ENCODE measurements around the gene ARHGAP15.

The ARHGAP15 gene

DNA sequence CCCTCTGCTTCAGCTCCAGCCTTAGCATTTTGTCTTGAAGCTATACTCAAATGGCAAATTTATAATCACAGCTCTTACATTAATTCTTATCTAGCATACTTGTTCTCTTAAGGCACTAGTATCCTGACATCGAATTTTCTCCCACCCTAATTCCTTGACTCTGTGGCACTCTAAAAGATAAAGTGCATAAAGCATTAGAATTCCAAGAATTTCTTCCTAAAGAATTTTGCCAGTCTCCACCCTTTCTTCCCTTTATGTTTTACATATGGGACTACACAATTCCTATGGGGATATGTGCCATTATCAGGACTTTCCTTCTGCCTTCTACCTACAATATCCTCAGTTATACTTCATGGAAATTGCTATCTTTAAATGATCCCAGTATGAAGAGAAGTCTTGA is 560.3 kb downstream of the ARHGAP15 start:
- no peak for DNase-seq (ENCODE audit: low read depth in 2 of 2)

DNA sequence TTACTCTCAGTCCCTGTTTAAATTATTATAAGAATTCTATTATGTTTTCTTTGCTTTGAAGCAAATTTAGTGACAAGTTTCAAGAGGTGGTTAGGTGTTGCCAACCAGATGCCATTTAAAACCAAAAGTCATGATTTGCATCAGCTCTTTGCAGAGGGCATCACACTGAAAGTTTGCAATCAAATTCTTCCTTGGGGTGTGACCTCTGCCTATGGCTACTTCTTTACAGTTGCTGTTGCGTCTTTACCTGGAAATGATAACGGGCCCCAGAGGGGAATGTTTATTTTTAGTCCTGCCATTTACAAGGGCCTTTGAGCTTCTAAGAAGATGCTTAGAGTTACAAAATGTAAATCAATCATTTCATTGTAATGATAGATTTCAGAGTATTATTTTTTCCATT is 561.0 kb downstream of the ARHGAP15 start:
- no peak for DNase-seq (ENCODE audit: low read depth in 2 of 2)

DNA sequence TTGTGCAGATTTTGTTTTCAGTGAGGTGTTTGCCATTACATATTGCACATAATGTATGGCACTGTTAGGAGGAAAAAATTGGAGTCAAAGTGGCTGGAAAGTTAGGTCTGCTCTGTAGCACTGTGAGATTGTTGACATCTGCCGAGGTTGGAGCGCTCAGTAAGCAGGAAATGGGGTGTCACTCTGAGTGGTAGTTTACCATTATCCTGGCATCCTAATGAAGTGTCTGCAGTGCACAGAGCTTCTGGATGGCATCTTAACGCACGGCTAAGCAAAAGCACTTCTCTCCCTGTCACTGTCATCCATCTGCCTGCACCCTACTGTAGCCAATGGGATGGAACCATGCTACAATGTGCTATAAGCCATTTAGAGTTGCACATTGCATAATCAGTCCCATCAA is 561.9 kb downstream of the ARHGAP15 start:
- DNase-seq (ENCODE audit: low read depth in 2 of 2), result no peak

DNA sequence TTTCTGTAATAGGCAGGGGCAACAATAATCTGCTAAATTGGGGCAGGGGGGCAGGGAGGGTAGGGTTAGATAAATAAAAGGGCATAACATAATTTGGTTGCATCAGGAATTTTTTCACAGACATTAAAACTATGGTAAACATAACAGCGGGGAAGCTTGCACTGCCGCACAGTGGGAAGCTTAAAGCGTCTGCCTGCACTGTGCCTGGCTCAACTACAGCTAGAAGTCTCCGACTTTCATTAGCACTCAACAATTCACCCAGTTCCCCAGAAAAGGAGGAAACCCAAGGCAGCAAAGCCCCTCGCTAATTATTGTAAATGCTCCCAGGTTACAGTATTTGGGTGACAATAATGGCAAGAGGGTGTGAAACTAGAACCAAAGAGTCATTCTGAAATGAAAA is 562.9 kb downstream of the ARHGAP15 start:
- no peak for DNase-seq (ENCODE audit: low read depth in 2 of 2)

DNA sequence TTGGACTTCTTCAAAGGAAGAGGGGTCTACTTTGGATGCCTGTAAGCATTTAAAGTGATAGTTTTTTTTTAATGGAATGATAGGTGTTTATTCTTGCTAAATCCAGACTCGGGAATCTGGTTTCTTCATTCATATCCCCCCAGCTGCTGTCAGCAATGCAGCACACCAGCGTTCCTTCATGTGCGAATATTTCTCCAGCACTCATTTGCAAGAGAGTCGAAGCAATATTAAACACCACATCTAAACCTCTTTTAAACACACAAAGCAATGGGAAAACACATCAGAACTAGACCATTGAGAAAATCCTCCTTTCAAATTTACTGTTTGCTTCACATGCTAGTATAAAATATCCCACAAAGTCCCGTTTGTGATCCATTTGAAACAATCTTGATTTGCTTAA is 563.7 kb downstream of the ARHGAP15 start:
- no peak for DNase-seq (ENCODE audit: low read depth in 2 of 2)

DNA sequence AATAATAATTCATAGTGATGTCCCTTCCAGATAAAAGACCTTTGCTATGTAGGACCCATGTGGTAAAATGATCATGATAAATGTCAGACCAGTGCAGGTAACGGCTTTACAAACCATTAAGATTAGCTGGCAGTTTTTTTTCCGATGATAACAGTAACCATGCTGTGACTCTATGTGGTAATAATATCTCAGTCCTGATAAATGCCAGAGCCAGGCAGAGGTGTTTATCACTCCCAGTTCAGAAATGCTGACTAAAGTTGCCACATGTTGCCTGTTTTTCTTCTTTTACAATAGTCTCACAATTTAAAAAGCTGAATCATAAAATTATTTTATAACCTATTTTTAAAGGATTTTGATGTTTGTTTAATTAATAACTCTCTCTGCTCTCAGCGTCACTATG is 565.1 kb downstream of the ARHGAP15 start:
- DNase-seq (ENCODE audit: low read depth in 2 of 2), result no peak

DNA sequence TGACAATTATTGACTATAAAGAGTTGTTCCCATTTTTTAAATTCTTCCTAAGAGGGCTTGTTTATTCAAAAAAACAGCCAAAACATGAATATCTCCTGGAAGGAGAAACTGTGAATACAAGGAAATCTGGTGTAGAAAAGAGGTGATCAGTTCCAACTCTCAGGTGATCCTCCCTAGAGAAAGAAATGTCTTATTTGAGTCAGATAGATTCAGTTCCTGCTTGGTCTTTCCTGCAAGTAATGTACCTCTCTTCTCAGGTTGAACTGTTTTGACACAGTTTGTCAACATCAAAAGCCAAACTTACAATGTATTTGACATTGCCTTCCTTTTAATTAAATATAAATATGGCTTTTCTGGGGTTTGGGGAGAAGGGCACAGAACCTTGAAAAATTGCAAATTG is 567.4 kb downstream of the ARHGAP15 start:
- no peak for DNase-seq (ENCODE audit: low read depth in 2 of 2)

DNA sequence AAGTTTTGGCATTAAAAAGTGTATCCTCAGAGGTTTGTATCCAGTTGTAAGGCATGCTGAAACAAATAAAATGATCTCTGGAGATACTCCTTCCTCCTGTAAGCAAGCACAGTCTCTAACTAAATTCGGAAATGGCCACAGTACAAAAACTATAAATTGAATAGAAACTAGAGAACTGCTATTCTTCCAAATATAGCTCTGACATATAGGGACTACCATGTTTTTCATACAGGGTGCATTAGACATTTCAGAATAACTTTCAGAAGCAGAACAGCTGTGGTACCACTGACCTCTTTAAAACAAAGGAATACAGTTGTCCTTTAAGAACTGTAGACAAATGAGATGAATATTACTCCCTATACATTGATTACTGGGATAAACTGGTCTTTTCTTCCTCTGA is 568.5 kb downstream of the ARHGAP15 start:
- no peak for DNase-seq (ENCODE audit: low read depth in 2 of 2)

DNA sequence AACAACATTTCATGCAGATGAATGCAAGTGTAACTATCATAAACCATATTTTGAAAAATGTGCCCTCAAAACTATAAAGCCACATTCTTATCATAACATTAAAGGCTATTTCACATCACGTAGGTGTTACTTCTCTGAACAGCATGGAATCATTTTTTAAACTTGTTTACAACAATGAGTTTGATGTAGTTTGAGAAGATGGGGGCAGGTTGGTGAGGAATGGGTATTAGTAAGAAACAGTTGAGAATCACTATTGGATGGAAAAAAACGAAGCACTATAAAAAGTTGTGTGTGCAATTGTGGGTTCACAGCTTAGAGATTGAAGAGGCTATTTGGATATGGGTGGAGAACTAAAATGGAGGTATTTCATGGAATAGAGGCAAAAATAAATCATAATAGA is 569.1 kb downstream of the ARHGAP15 start:
- DNase-seq (ENCODE audit: low read depth in 2 of 2), result no peak

DNA sequence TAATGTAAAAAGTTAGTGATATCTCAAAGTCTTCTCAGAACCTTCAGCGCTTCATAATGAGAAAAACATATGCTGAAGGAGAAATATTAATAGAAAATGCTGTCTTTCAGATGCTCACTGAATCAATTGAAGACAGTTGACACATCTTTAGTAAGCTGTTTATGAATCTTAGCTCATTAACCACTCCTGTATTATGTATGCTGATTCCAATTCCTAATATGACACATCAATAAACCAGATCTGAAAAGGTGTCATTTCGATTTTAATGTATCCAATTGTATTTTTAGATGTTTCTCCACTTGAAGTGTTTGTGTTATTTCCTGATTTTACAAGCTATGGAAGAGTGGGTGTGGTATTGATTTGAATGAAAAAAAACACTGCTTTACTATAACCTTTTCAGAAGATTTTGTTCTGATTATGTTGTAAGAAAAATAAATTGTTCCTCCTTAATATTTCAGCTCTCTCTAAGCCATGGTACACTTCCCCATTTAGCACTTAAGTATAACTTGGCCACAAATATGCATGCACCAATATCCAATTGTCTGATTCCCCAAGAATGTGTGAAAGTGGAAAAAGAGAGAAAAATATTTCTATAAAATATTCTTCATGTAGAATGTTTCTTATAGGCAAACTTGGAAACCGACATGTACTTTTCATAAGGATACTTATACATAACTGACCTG is 569.8 kb downstream of the ARHGAP15 start:
- DNase-seq (ENCODE audit: low read depth in 2 of 2), result no peak

DNA sequence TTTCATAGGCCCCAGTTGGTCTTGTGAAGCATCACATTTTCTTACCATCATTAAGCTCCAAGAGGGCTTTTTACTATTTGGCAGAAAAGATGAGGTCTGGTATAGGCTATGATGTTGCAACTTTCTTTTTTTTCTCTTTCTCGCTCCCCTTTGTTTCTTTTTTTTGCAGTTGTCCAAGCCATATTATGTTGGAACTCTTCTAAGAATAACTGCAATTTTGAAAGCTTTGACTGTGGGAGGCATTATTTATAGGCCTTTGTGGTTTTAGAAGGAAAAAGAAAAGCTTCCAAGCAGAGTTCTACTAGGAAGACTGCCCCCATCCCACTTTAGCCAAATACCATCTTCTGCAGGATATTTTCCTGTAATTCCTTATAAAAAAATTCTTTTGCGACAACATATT is 571.6 kb downstream of the ARHGAP15 start:
- DNase-seq (ENCODE audit: low read depth in 2 of 2), result no peak

DNA sequence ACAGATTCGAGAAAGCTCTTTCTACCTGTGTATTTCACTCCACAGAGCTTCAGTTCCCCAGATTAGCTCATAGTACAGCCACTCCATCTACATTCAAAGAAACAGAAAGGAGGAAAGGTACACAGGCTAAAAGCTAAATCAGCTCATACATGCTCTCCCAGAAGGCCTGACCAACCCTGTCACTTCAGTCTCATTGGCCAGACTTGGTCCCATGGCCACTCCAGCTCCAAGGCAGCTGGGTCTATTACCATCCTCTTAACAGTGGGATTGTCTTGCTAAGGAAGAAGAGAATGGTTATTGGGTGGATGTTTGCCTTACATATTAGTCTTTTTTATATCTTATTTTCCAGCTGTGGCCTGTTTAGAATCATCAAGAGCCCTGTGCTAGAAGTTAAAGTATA is 572.6 kb downstream of the ARHGAP15 start:
- no peak for DNase-seq (ENCODE audit: low read depth in 2 of 2)

DNA sequence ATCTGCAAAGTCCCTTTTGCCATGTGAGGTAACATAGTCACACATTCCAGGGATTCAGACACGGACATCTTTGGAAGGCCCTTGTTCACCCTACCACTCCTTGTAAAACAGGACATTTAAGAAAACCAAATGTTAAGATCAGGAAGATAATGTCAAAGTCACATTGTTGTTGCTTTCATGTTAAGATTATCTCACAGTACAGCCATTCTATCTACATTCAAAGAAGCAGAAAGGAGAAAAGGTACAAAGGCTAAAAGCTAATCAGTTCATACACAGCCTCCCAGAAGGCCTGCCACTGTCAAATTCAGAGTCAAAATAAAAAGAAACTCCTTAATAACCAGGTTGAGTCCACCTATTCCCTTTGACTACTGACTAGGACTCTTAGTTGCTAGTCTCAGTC is 573.7 kb downstream of the ARHGAP15 start:
- DNase-seq (ENCODE audit: low read depth in 2 of 2), result no peak

DNA sequence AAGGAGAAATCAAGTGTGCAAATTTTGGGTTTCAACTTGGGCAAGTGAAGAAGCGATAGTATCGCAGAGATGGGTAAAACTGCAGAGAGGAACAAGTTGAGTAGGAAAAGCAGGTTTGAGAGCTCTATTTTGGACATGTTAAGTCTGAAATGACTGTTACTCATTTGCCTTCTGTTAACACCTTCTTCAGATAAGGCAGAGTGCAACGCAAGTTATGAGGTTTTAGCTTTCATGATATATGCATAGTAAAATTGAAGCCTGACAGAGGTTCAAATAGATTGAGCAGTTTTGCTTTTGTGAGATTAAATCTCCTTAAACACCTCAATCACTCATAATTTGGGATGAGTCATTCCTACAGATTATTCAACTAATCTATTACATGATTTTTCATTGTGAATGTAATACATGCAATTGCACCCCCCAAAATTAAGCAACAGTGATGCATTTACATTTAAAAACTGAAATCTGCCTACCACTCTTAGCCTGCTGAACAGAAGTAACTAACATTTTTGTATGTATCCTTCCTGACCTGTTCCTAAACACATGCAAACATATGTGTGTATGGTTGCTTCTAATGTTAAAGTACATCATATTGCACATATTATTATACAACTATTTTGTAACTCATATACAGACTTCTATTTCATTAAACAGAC is 575.4 kb downstream of the ARHGAP15 start:
- DNase-seq (ENCODE audit: low read depth in 2 of 2), result no peak

DNA sequence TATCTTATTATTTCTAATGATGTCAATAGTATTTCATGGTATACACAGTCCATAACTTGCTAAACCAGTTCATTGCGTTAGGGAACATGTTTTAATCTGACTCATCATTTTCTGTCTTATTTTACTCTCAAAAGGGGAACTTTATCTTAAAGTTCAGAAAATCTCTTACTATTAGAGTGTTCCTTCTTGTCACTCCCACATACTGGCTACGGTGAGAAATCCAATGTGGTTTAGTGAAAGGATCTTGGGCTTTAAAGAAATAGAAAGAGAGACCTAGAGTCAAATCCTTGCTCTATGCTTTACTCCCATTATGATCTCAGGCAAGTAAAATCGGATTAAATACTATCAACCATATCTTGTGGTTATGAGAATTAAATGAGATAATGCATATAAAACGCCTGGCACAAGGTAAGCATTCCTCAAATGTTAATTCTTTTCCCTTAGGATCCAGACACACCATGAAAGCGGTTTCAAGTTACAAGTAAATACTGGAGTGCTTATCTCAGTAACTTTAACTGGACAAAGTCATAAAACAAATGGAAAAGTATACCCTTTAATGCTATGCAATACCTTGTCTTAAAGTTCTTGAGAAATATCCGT is 576.0 kb downstream of the ARHGAP15 start:
- no peak for DNase-seq (ENCODE audit: low read depth in 2 of 2)

DNA sequence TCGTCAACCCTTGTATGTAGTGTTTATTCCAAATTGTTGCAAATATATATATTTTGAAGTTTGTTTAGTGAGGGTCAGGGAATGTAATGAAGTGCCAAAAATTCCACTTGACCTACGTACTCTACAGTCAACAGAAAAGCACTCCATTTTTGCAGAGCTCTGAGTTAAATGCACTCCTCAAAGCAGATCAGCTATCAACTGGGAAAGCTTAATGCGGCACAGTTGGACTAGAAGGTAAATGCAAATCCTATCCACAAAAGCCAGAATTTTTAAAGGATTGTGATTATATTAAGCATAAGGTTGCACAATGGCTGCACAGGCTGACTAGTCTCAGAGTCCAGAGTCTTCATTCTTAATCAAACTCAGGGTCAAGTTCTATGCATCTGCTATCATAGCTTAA is 577.1 kb downstream of the ARHGAP15 start:
- DNase-seq (ENCODE audit: low read depth in 2 of 2), result no peak

DNA sequence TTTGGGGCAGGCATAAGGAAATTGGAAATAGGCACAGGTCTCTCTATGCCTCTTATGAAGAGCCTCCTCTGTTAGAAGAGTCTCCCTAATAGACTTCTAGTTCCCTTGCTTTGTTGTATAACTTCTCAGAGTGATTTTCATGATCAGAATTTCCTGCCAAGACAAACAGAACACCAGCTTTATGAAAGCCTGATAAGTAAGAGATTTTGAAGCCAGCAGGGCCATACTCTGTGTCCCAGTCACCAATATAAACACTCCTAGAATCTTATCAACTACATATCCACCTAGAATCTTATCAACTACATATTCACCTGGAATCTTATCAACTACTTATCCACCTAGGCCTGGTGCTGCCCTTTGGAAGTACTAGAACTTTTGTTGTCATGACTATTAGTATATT is 579.5 kb downstream of the ARHGAP15 start:
- DNase-seq (ENCODE audit: low read depth in 2 of 2), result no peak

DNA sequence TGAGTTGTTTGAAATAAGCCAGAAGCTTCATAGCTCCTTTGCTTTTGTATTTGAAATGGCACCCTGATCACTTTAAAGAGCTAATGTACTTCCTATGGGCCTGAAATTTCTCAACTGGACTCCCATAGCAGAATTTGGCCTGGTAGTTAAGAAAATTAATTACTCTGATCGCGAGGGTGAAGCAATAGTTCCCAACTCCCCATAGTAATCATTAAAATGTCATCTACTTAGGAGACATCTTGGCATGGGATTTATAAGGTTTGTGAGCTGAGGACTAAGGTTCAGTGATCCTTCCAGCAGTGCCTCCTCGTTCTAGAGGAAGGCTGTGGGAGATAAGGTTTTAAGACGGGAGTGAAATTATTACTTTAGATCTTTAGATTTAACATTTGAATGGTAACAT is 581.0 kb downstream of the ARHGAP15 start:
- DNase-seq (ENCODE audit: low read depth in 2 of 2), result no peak

DNA sequence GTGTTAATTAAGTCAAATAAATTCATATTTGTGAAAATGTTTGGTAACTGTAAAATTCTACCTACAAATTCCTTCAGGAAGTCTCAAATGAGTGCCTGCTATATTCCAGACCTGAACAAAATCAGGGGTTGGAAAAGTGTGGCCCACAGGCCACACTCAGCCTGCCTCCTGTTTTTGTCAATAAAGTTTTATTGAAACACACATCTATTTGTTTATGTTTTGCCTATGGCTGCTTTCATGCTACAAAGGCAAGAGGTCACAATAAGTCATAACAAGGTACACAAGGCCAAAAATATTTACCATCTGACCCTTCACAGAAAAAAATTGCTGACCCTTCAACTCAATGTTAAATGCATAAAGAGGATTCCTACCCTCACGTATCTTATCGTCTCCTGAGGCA is 581.7 kb downstream of the ARHGAP15 start:
- no peak for DNase-seq (ENCODE audit: low read depth in 2 of 2)

DNA sequence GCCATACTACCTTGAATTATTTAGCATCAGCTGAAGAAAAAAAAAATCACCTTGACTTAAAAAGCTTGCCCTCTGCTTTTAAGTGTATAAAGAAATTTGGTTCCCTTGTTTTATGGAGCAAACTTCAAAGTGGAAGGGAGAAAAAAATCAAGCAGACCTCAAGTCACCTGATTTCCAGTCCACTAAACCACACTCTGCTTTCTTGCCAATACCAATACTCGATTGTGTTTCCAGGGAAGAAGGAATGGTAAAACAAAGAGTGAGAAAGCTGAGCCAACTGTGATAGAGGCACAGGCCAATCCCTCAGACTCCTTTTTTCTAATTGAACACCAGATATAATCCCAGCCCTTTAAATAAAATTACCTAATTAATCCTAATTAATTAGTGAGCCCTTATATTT is 587.3 kb downstream of the ARHGAP15 start:
- DNase-seq (ENCODE audit: low read depth in 2 of 2), result no peak

DNA sequence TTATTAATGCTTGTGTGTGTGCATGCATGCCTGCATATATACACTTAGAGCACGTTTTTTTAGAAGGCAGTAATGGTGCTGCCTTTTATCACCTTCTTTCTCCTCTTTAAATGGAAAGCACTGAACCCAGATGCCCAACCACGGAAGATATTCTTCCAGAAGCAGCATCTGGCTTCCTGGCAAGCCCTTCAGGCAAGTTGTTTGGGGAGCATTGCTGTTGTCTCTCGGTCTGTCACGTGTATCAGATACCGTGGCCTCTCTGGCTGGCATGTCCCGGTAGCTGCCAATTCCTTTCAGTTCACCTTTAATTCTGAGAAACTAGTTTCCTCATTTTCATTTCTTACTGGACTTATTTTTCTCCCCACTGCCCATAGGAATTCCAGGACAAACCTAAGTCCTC is 587.8 kb downstream of the ARHGAP15 start:
- DNase-seq (ENCODE audit: low read depth in 2 of 2), result no peak

DNA sequence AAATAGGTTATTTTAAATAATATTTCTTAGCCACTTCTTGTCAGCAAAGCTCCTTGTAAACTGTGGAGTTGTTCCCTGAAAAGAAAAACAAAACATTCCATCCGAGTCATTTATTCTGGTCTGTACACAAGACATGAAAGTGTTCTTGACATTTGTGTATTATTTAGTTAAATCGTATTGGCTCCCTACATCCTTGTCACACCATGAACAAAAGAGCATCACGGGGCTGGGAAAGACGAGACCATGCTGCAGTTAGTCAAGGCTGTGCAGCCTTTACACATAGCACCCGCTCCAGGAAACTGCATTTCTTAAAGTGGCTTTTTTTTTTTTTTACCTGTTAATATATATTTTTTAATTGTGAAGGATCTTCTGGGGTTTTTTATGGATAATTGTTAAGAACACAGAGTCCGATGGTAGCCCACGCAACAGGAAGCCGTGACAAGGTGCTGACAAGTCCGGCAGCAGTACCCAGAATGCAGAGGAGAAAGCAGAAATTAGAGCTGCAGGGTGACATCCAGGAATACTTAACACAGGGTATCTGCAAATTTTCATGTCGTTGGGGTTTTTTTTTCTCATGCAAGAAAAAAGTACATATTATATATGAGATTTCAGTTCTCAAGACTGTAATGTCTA is 588.4 kb downstream of the ARHGAP15 start:
- DNase-seq (ENCODE audit: low read depth in 2 of 2), result no peak

DNA sequence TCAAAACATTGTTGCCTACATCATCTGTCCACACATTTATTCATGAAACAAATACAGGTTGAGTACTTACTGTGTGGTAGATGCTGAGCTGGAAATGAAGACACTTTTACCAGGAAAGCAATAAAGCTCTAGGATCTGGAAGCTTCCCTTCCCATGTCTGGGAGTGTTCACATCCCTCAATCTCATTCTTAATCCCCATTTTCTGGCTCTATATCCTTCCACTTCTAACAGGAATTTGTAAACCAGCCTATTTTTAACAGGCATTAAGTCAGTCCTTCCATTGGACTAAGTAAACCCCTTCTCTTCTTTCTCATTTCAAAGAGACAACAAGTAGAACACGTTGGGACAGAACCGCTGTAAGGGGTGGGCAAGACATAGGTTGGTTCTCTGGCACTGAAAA is 589.5 kb downstream of the ARHGAP15 start:
- DNase-seq (ENCODE audit: low read depth in 2 of 2), result no peak
